Astrocyte (in vitro differentiated cells and primary cell): ENCODE measurements around the gene COPS3. TPM values are rescaled to one million over a fixed set of nuclear protein-coding genes. Genes with fewer than 3 reads are reported as not detected.
A peak's percentile ranks its signal among the peaks of the same experiment; 100 is the strongest.
"Not testable (repeated sequence)": the region's sequence is repeated elsewhere in the genome, so short reads cannot be mapped to it uniquely, and the experiment has no call there.

Experiments used
- DNase-seq: peaks from one replicate; pipeline ENCODE4 v3.0.0-alpha.2; 2010; ENCODE audit warnings: low read depth
- FAIRE-seq: peaks from 2 replicates; lab custom pipeline; 2011; peaks lifted over from hg19 to GRCh38; lab: Jason Lieb, UNC
- H2AFZ ChIP-seq: 2 replicates; pipeline ENCODE4 v1.6.0; 2012; ENCODE audit warnings: low read depth, low read length, inconsistent platforms
- H3K27ac ChIP-seq: 2 replicates; pipeline ENCODE4 v1.5.1; 2011; ENCODE audit warnings: low read depth, low read length, inconsistent platforms
- H3K27me3 ChIP-seq: 2 replicates; pipeline ENCODE4 v1.6.0; 2011; ENCODE audit warnings: low read length, inconsistent platforms; ENCODE audit not compliant: insufficient read depth
- H3K36me3 ChIP-seq: 2 replicates; pipeline ENCODE4 v1.5.1; 2011; ENCODE audit warnings: low read length, inconsistent platforms; ENCODE audit not compliant: insufficient read depth
- H3K4me1 ChIP-seq: 2 replicates; pipeline ENCODE4 v1.5.1; 2011; ENCODE audit warnings: low read length, inconsistent platforms; ENCODE audit not compliant: insufficient read depth
- H3K4me2 ChIP-seq: 2 replicates; pipeline ENCODE4 v1.6.0; 2012; ENCODE audit warnings: low read length, inconsistent platforms
- H3K4me3 ChIP-seq: 2 replicates; pipeline ENCODE4 v1.5.1; 2011; ENCODE audit warnings: low read depth, mild to moderate bottlenecking, low read length, inconsistent platforms; ENCODE audit not compliant: insufficient read depth
- H3K79me2 ChIP-seq: 2 replicates; pipeline ENCODE4 v1.6.0; 2012; ENCODE audit warnings: mild to moderate bottlenecking, low read length, inconsistent platforms; ENCODE audit not compliant: insufficient read depth
- H3K9ac ChIP-seq: 2 replicates; pipeline ENCODE4 v1.6.0; 2012; ENCODE audit warnings: mild to moderate bottlenecking, low read length, inconsistent platforms
- H3K9me3 ChIP-seq: 2 replicates; pipeline ENCODE4 v1.5.1; 2012; ENCODE audit warnings: low read depth, mild to moderate bottlenecking, low read length, inconsistent platforms; ENCODE audit not compliant: insufficient read depth
- H4K20me1 ChIP-seq: 2 replicates; pipeline ENCODE4 v1.6.0; 2012; ENCODE audit warnings: low read length, inconsistent platforms; ENCODE audit not compliant: insufficient read depth
- H3K27ac Mint-ChIP-seq: one replicate; pipeline ENCODE4 v1.8.0; 2021; ENCODE audit warnings: mild to moderate bottlenecking, mixed read lengths; ENCODE audit not compliant: unreplicated experiment
- H3K27me3 Mint-ChIP-seq: one replicate; pipeline ENCODE4 v1.8.0; 2021; ENCODE audit warnings: low read depth, mixed read lengths; ENCODE audit not compliant: unreplicated experiment
- H3K36me3 Mint-ChIP-seq: one replicate; pipeline ENCODE4 v1.8.0; 2021; ENCODE audit warnings: low read depth, mixed read lengths; ENCODE audit not compliant: unreplicated experiment
- H3K4me1 Mint-ChIP-seq: one replicate; pipeline ENCODE4 v1.8.0; 2021; ENCODE audit warnings: low read depth, mixed read lengths; ENCODE audit not compliant: unreplicated experiment
- H3K4me3 Mint-ChIP-seq: one replicate; pipeline ENCODE4 v1.8.0; 2021; ENCODE audit warnings: mild to moderate bottlenecking, moderate library complexity, mixed read lengths; ENCODE audit not compliant: unreplicated experiment
- H3K9me3 Mint-ChIP-seq: one replicate; pipeline ENCODE4 v1.8.0; 2021; ENCODE audit warnings: mild to moderate bottlenecking, mixed read lengths; ENCODE audit not compliant: unreplicated experiment
- CTCF ChIP-seq: IDR thresholded peaks from 2 replicates; pipeline ENCODE4 v1.5.1; 2011; ENCODE audit warnings: low read depth, mild to moderate bottlenecking, inconsistent platforms, low read length, moderate library complexity; ENCODE audit not compliant: insufficient read depth
- EZH2 ChIP-seq: IDR thresholded peaks from 2 replicates; pipeline ENCODE4 v1.6.1; 2012; ENCODE audit warnings: mild to moderate bottlenecking, low read length, inconsistent platforms; ENCODE audit not compliant: insufficient read depth
- total RNA-seq: library from RNA; stranded (reverse); gene quantifications from 2 replicates; pipeline ENCODE4 v1.2.1, GENCODE V29; 2021

Gene COPS3
- total RNA-seq, 1 donor from 2014 or later, result 76.8 TPM

DNA sequence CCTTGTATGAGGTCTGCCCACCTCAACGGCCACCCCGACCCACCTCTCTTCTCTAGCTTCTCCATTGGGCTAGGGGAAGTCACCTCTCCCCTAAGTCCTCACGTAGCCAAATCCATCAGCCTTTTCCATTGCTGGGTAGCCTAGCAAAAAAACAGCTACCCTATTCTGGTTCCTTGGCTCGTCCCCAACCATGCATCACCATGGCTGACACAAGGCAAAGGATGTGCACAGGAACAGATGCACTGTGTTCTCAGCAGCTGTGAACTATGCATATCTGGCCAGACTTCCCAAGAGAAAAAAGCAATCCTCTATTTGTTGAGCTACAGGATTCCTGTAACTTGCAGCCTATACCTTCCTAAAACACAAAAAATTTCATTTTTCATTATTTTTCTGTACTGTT, 22.0 kb downstream of the COPS3 start:
- Mint-ChIP-seq H3K27ac (no peak overlapping the region), H3K9me3 (no peaks in the 10 kb centered on the region), H3K27me3 (no peaks in the 10 kb centered on the region), H3K4me1 (no peaks in the 10 kb centered on the region), H3K4me3 (peak overlapping the region; percentile 4), H3K36me3 (peaks cover 26% of the 10 kb centered on the region)
- Histone ChIP-seq H3K36me3 (peaks cover 39% of the 10 kb centered on the region), H3K4me3 (no peak overlapping the region), H3K4me2 (no peak overlapping the region), H3K9me3 (no peaks in the 10 kb centered on the region), H3K27ac (no peak overlapping the region), H3K27me3 (no peaks in the 10 kb centered on the region), H2AFZ (no peak overlapping the region), H3K4me1 (no peaks in the 10 kb centered on the region), H4K20me1 (peaks cover 10% of the 10 kb centered on the region), H3K9ac (no peak overlapping the region), H3K79me2 (no peaks in the 10 kb centered on the region)
- FAIRE-seq, result no peak
- DNase-seq, result no peak
- TF ChIP-seq CTCF, result no peak
- TF ChIP-seq EZH2, result no peak

GRCh38 chr17:17258011-17258410, 23.0 kb downstream of the COPS3 start:
- Histone ChIP-seq H3K9me3 (no peaks in the 10 kb centered on the region), H3K9ac (no peak overlapping the region), H4K20me1 (peaks cover 10% of the 10 kb centered on the region), H3K4me2 (no peak overlapping the region), H2AFZ (no peak overlapping the region), H3K27ac (no peak overlapping the region), H3K4me3 (no peak overlapping the region), H3K4me1 (no peaks in the 10 kb centered on the region), H3K36me3 (peaks cover 43% of the 10 kb centered on the region), H3K27me3 (no peaks in the 10 kb centered on the region), H3K79me2 (no peaks in the 10 kb centered on the region)
- Mint-ChIP-seq H3K27me3 (no peaks in the 10 kb centered on the region), H3K27ac (no peak overlapping the region), H3K9me3 (no peaks in the 10 kb centered on the region), H3K36me3 (peaks cover 23% of the 10 kb centered on the region), H3K4me1 (no peaks in the 10 kb centered on the region), H3K4me3 (no peak overlapping the region)
- FAIRE-seq (no peak), DNase-seq (no peak)
- no peak for TF ChIP-seq CTCF
- no peak for TF ChIP-seq EZH2

GRCh38 chr17:17256316-17256715, 24.7 kb downstream of the COPS3 start:
- Mint-ChIP-seq H3K9me3 (no peaks in the 10 kb centered on the region), H3K4me1 (no peaks in the 10 kb centered on the region), H3K4me3 (no peak overlapping the region), H3K36me3 (peaks cover 25% of the 10 kb centered on the region), H3K27me3 (no peaks in the 10 kb centered on the region), H3K27ac (no peak overlapping the region)
- no peak overlapping the region for H3K9ac ChIP-seq
- no peaks in the 10 kb centered on the region for H3K4me1 ChIP-seq
- FAIRE-seq (no peak), DNase-seq (no peak)
- no peak for TF ChIP-seq EZH2
- no peak for TF ChIP-seq CTCF
- no peaks in the 10 kb centered on the region for H3K27me3 ChIP-seq
- no peak overlapping the region for H3K4me3 ChIP-seq
- H3K27ac ChIP-seq, result no peak overlapping the region
- H3K36me3 ChIP-seq, result peaks cover 48% of the 10 kb centered on the region
- H2AFZ ChIP-seq, result no peak overlapping the region
- no peaks in the 10 kb centered on the region for H3K9me3 ChIP-seq
- peaks cover 6% of the 10 kb centered on the region for H4K20me1 ChIP-seq
- H3K4me2 ChIP-seq, result no peak overlapping the region
- H3K79me2 ChIP-seq, result no peaks in the 10 kb centered on the region

DNA sequence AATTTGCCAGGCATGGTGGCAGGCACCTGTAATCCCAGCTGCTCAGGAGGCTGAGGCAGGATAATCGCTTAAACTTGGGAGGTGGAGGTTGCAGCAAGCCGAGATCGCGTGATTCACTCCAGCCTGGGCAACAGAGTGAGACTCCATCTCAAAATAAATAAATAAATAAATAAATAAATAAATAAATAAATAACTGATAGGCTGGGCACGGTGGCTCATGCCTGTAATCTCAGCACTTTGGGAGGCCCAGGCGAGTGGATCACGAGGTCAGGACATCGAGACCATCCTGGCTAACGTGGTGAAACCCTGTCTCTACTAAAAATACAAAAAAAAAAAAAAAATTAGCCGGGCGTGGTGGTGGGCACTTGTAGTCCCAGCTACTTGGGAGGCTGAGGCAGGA, 25.4 kb downstream of the COPS3 start:
- not testable (repeated sequence) for H3K27ac ChIP-seq, H3K27ac Mint-ChIP-seq, H3K27me3 Mint-ChIP-seq, H3K9me3 ChIP-seq, H3K9me3 Mint-ChIP-seq, H4K20me1 ChIP-seq, H3K4me3 Mint-ChIP-seq, H3K9ac ChIP-seq, H3K4me1 Mint-ChIP-seq, H3K4me1 ChIP-seq, H3K27me3 ChIP-seq, DNase-seq, H3K4me3 ChIP-seq, H3K79me2 ChIP-seq, H3K4me2 ChIP-seq, FAIRE-seq, H2AFZ ChIP-seq
- H3K36me3 Mint-ChIP-seq, result peaks cover 26% of the 10 kb centered on the region
- peaks cover 44% of the 10 kb centered on the region for H3K36me3 ChIP-seq
